Sciatic nerve (tissue), 2 donors: ENCODE data around the gene MYOM3. TPM values are rescaled to one million over a fixed set of nuclear protein-coding genes. Genes with fewer than 3 reads are reported as not detected.
"Not testable (repeated sequence)": the region's sequence is repeated elsewhere in the genome, so short reads cannot be mapped to it uniquely, and the experiment has no call there.

Source experiments
- ATAC-seq: fragments of 200-7000 bp; cut with Tn5 transposase; one replicate; pipeline ENCODE4 v1.9.1; 2020; ENCODE audit warnings: mild to moderate bottlenecking, moderate library complexity
- DNase-seq: peaks from one replicate; pipeline ENCODE4 v3.0.0-alpha.2; 2020; ENCODE audit warnings: low spot score
- intact Hi-C: fragments of 100-400 bp; cut with DNase I; formaldehyde crosslinking; loops from one replicate; pipeline ENCODE4 v1.14.2; 2022
- total RNA-seq: library from RNA; stranded (reverse); fragmentation: NEBNext Ultra II Directional; extraction: Animal tissue kit (Norgen Biotek cat#: 25700); gene quantifications from one replicate; pipeline ENCODE4 v1.2.1, GENCODE V29; 2021
- donor health status: DM: no; HTN: no; CAD: no.
- donor health status: DM: no; HTN: no; CAD: no.

The MYOM3 gene
- total RNA-seq, 1 donor from 2014 or later, result 0.62 TPM

GRCh38 chr1:24018611-24019580 lies 93.0 kb downstream of the MYOM3 start:
- intact Hi-C loops, result no loop called here
- peak; percentile 93 for ATAC-seq
- peak; percentile 99 for DNase-seq

GRCh38 chr1:24015221-24016210 lies 96.4 kb downstream of the MYOM3 start:
- peak; percentile 29 for ATAC-seq
- DNase-seq, result no peak
- intact Hi-C loops, result no loop called here

- intact Hi-C loops, DNase-seq, ATAC-seq: not testable (repeated sequence)
Observed at GRCh38 chr1:24012878-24013277, 99.1 kb downstream of the MYOM3 start.

- no peak for DNase-seq
- no peak for ATAC-seq
- intact Hi-C loops, result no loop called here
Observed at GRCh38 chr1:24010650-24011049, 101.3 kb downstream of the MYOM3 start.

- DNase-seq (no peak), ATAC-seq (no peak)
- intact Hi-C loops, result no loop called here
Observed at GRCh38 chr1:24009406-24009805, 102.5 kb downstream of the MYOM3 start.

- intact Hi-C loops, DNase-seq: not testable (repeated sequence)
- peak; percentile 85 for ATAC-seq
Observed at GRCh38 chr1:24008574-24009184, 103.3 kb downstream of the MYOM3 start.

- no peak for DNase-seq
- ATAC-seq, result no peak
- intact Hi-C loops, result no loop called here
Observed at GRCh38 chr1:24007079-24007478, 104.9 kb downstream of the MYOM3 start.

Other genes starting within 250 kb of the MYOM3 start
- gene FUCA1, start 243.8 kb downstream of the MYOM3 start, total RNA-seq, result 22.3 TPM
- 0.09 TPM for gene CNR2, start 198.8 kb downstream of the MYOM3 start, total RNA-seq
- gene PNRC2, start 152.3 kb downstream of the MYOM3 start, total RNA-seq, result 84.2 TPM
- 92.1 TPM for gene SRSF10, start 131.8 kb downstream of the MYOM3 start, total RNA-seq
- not detected for gene IL22RA1, start 31.0 kb upstream of the MYOM3 start, total RNA-seq
- gene IFNLR1, start 75.2 kb upstream of the MYOM3 start, total RNA-seq, result 0.49 TPM
- not detected for gene GRHL3, start 207.2 kb upstream of the MYOM3 start, total RNA-seq